Muscle of leg (tissue), 11 donors: ENCODE results near the gene GFPT2. TPM values are rescaled to one million over a fixed set of nuclear protein-coding genes. Genes with fewer than 3 reads are reported as not detected.
A peak's percentile ranks its signal among the peaks of the same experiment; 100 is the strongest.

ENCODE experiments used
- DNase-seq: peaks from one replicate; pipeline ENCODE4 v3.0.0; 2013
- H3K27ac ChIP-seq: one replicate; pipeline ENCODE4 v1.5.1; 2013; ENCODE audit warnings: mild to moderate bottlenecking, low read length, control low read depth
- H3K27me3 ChIP-seq: one replicate; pipeline ENCODE4 v1.6.1; 2013; ENCODE audit warnings: low read length; ENCODE audit not compliant: control insufficient read depth, insufficient read depth
- H3K36me3 ChIP-seq: one replicate; pipeline ENCODE4 v1.6.1; 2013; ENCODE audit warnings: low read length; ENCODE audit not compliant: control insufficient read depth, insufficient read depth
- H3K4me1 ChIP-seq: one replicate; pipeline ENCODE4 v1.6.1; 2013; ENCODE audit warnings: low read length; ENCODE audit not compliant: control insufficient read depth, insufficient read depth
- H3K4me3 ChIP-seq: one replicate; pipeline ENCODE4 v1.5.1; 2013; ENCODE audit warnings: low read length, control low read depth
- H3K9me3 ChIP-seq: replicated peaks from 2 replicates; pipeline ENCODE4 v1.6.1; 2013; ENCODE audit warnings: low read depth, low read length; ENCODE audit not compliant: control insufficient read depth
- WGBS: methylation state at CpG from one replicate; pipeline ENCODE4 v1.1.5; 2013; ENCODE audit warnings: missing lambda C conversion rate; ENCODE audit not compliant: insufficient coverage; 5-methylcytosine and 5-hydroxymethylcytosine counted together
- polyA plus RNA-seq, 8 donors: library from polyadenylated mRNA; unstranded; fragments of 120-200 nt; gene quantifications; one replicate each; pipeline versions ENCODE4 v1.2.1 to v1.2.3, GENCODE V29; 2013; ENCODE audit warnings: inconsistent platforms in 1 of 8, low replicate concordance in 1 of 8; ENCODE audit not compliant: insufficient read length in 8 of 8, insufficient read depth in 1 of 8
- total RNA-seq: library from RNA; stranded (reverse); fragments of 120-200 nt; gene quantifications from one replicate; pipeline ENCODE4 v1.2.4, GENCODE V29; 2013

The GFPT2 gene
- total and polyA plus RNA-seq, 9 donors, result 7.0 to 12.2 (median 10.4) TPM

DNA sequence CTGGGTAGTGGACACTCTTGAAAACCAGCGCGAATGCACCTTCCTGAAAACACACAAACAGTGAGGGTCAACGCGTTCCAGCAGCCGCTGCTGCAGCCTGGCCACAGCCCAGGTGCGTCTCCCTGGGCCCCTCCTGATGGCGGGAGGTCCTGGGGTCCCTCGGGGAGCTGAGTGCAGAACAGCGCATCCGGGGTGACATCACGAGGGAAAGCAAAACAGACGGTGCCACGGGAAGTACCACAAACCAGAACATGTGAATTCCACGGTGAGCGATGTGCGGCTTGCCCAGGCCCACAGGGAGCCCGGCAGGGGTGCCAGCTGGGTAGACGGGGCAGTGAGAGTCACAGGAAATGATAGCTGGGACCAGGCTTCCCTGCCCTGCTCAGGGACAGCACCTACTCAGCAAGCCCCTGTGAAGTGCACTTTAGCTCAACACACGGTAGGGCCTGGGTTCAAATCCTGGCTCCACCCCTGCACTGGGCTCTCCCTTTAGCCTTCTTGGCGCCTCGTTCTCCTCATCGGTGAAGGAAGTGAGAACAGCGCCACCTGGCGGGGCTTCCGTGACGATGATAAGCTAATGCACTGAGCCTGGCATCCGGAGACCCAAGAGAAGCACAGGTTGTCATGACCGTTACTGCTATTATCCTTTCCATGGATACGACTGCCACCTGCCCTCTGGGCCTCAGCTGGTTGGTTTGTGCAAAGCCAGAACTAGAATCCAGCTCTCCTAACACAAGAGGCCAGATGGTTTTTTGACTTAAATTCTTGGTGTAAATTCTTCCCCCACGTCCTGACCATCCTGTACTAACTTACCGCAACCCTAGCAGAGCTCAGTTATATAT, 24.6 kb downstream of the GFPT2 start:
- 71% methylated on average over 30 of the region's 31 CpGs for WGBS
- Histone ChIP-seq H3K36me3 (peaks cover 34% of the 10 kb centered on the region), H3K4me3 (no peak overlapping the region), H3K4me1 (peaks cover 14% of the 10 kb centered on the region), H3K27ac (no peak overlapping the region), H3K9me3 (no peaks in the 10 kb centered on the region), H3K27me3 (no peaks in the 10 kb centered on the region)
- DNase-seq, result peak; percentile 75

DNA sequence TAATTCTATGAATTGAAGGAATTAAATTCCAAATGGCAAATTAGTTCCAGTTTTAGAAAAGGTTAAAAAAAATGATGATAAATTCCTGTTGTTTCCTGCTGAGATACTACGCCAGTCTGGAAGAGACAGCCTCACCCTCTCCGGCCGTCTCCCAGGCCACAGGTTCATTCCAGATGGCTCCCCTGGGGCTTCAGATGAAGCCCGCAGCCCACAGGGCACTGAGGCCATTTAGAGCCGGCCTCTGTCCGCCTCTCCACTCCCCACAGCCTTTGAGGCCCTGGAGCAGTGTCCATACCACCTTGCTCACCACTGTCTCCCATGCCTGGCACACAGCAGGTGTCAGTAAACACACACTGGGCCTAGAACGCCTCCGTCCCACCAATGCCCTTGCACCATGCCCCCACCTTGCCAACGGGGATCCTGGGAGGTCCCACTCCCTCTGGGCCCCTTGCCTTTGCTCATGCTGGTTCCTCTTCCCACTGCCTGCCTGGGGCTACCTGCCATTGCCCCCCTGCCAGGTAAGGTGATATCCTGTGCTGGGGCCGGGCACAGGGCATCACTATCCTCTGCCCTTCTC, 26.1 kb downstream of the GFPT2 start:
- WGBS, result 83% methylated on average over 10 of the region's 10 CpGs
- DNase-seq, result no peak
- H3K4me3 ChIP-seq, result no peak overlapping the region
- no peak overlapping the region for H3K27ac ChIP-seq
- H3K4me1 ChIP-seq, result peaks cover 14% of the 10 kb centered on the region
- H3K27me3 ChIP-seq, result no peaks in the 10 kb centered on the region
- no peaks in the 10 kb centered on the region for H3K9me3 ChIP-seq
- H3K36me3 ChIP-seq, result peaks cover 32% of the 10 kb centered on the region

GRCh38 chr5:180324601-180324950, 28.6 kb downstream of the GFPT2 start:
- H3K27ac ChIP-seq, result peak overlapping the region; percentile 55

GRCh38 chr5:180323941-180324600, 29.1 kb downstream of the GFPT2 start:
- DNase-seq, result no peak
- Histone ChIP-seq H3K36me3 (peaks cover 22% of the 10 kb centered on the region), H3K9me3 (no peaks in the 10 kb centered on the region), H3K27ac (no peak overlapping the region), H3K27me3 (no peaks in the 10 kb centered on the region), H3K4me3 (no peak overlapping the region), H3K4me1 (peaks cover 14% of the 10 kb centered on the region)
- 50% methylated on average over 4 of the region's 11 CpGs for WGBS

More at GRCh38 chr5:180324601-180324950, 28.6 kb downstream of the GFPT2 start:
- Histone ChIP-seq H3K4me3 (no peak overlapping the region), H3K4me1 (peaks cover 14% of the 10 kb centered on the region), H3K27me3 (no peaks in the 10 kb centered on the region), H3K9me3 (no peaks in the 10 kb centered on the region), H3K36me3 (peaks cover 27% of the 10 kb centered on the region)
- WGBS, result 37% methylated on average over 7 of the region's 8 CpGs
- DNase-seq, result peak; percentile 72

- Histone ChIP-seq H3K4me1 (peaks cover 14% of the 10 kb centered on the region), H3K27ac (no peak overlapping the region), H3K27me3 (no peaks in the 10 kb centered on the region), H3K36me3 (peaks cover 18% of the 10 kb centered on the region), H3K9me3 (no peaks in the 10 kb centered on the region), H3K4me3 (no peak overlapping the region)
- no peak for DNase-seq
- 92% methylated on average over 12 of the region's 14 CpGs for WGBS
These were observed 30.0 kb downstream of the GFPT2 start for GRCh38 chr5:180323160-180323559.

DNA sequence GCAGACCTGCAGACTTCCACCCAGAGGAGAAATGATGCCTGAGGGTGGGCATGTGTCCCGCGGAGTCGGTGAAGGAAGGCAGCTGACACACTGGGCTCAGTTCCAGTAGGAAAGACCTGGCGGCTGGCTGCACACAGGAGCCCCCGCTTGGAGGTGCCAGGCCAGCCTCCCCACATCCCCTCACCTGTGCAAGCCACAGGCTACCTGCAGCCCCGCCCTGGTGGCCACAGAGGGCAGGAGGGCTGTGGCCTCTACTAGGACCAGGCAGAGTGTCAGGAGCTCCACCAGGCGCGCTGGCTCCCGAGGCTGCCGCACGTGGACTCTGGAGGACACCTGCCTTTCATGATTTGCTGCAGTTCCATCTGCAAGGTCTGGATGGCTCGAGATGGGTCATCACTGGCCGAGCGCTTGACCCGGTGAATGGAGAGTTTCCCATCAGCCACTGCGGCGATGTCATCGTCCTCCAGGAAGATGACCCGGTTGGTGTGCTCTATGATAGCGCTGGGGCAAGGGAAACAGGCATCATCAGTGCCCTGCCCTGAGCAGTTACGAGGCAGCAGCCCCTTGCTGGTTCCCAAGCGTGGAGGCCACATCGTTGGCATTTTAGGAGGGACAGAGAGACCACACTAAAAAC, 34.6 kb downstream of the GFPT2 start:
- peaks cover 19% of the 10 kb centered on the region for H3K36me3 ChIP-seq

DNA sequence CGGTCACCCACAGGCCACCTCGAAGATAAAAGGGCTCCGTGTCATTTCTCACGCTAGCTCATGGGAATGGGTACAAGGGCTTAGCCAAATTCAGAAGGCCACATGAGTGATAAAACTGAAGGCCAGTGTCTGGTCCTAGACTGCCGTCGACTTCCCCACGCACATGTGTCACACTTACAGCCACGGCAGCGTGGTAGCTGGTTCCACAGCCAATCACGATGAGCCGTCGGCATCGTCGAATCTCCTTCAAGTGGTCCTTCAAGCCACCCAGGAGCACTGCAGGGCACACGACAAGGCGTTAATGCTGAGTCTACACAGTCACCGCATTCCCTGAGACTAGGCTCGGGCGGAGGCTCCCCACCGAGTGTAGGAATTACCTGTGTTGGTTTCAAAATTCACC, 36.5 kb downstream of the GFPT2 start:
- Histone ChIP-seq H3K9me3 (no peaks in the 10 kb centered on the region), H3K4me3 (no peak overlapping the region), H3K27me3 (no peaks in the 10 kb centered on the region), H3K4me1 (no peaks in the 10 kb centered on the region), H3K36me3 (peaks cover 19% of the 10 kb centered on the region), H3K27ac (no peak overlapping the region)
- WGBS, result 95% methylated on average over 18 of the region's 20 CpGs
- DNase-seq, result no peak

More for the DNA sequence above, 34.6 kb downstream of the GFPT2 start:
- no peak overlapping the region for H3K4me3 ChIP-seq
- no peaks in the 10 kb centered on the region for H3K9me3 ChIP-seq
- no peaks in the 10 kb centered on the region for H3K27me3 ChIP-seq
- no peak for DNase-seq
- H3K27ac ChIP-seq, result no peak overlapping the region
- no peaks in the 10 kb centered on the region for H3K4me1 ChIP-seq
- 89% methylated on average over 23 of the region's 23 CpGs for WGBS

GRCh38 chr5:180315762-180316212, 37.3 kb downstream of the GFPT2 start:
- DNase-seq, result peak; percentile 41
- WGBS, result 57% methylated on average over 3 of the region's 9 CpGs
- H3K27me3 ChIP-seq, result no peaks in the 10 kb centered on the region
- H3K4me1 ChIP-seq, result peaks cover 3% of the 10 kb centered on the region
- H3K27ac ChIP-seq, result no peak overlapping the region
- peaks cover 17% of the 10 kb centered on the region for H3K36me3 ChIP-seq
- no peaks in the 10 kb centered on the region for H3K9me3 ChIP-seq
- no peak overlapping the region for H3K4me3 ChIP-seq

- H3K9me3 ChIP-seq, result no peaks in the 10 kb centered on the region
- H3K27me3 ChIP-seq, result no peaks in the 10 kb centered on the region
- 94% methylated on average over 45 of the region's 50 CpGs for WGBS
- H3K4me1 ChIP-seq, result peaks cover 3% of the 10 kb centered on the region
- H3K36me3 ChIP-seq, result peaks cover 13% of the 10 kb centered on the region
- peak; percentile 66 for DNase-seq
- peak overlapping the region; percentile 33 for H3K4me3 ChIP-seq
- H3K27ac ChIP-seq, result no peak overlapping the region
These were observed 39.2 kb downstream of the GFPT2 start for GRCh38 chr5:180313677-180314505.
